ENCODE measurements around the gene GPC1. TPM values are rescaled to one million over a fixed set of nuclear protein-coding genes. Genes with fewer than 3 reads are reported as not detected.
A peak's percentile ranks its signal among the peaks of the same experiment; 100 is the strongest.

Gene GPC1
- total RNA-seq, 4 donors from 2014 or later: 117 to 153 (median 144) TPM

- Histone ChIP-seq H3K27me3 (no peaks in the 10 kb centered on the region), H3K4me3 (peak overlapping the region; percentile 40 to 95 (median 70)), H3K9me3 (no peaks in the 10 kb centered on the region), H3K4me1 (peaks cover 0 to 62% (median 20%) of the 10 kb centered on the region in 4 donors), H3K27ac (peak overlapping the region; percentile 76 to 95 (median 80)), H3K36me3 (no peaks in the 10 kb centered on the region)
- WGBS, 2 donors: 2 to 4% methylated on average over 12 to 39 of the region's 71 CpGs
- TF ChIP-seq POLR2A (IDR thresholded peaks at IDR 0.05) (no peak), EP300 (IDR thresholded peaks at IDR 0.05) (peak in 1 of 2 donors; percentile 46), CTCF (IDR thresholded peaks at IDR 0.05) (peak in 1 of 5 experiments; percentile 19)
- DNase-seq (ENCODE audit: low spot score in 2 of 2): peak; percentile 87 to 89
Observed at GRCh38 chr2:240434728-240435456, 571 bp upstream of the GPC1 start.

GRCh38 chr2:240435948-240436682 lies 652 bp downstream of the GPC1 start:
- TF ChIP-seq CTCF (IDR thresholded peaks at IDR 0.05) (no peak), EP300 (IDR thresholded peaks at IDR 0.05) (no peak), POLR2A (IDR thresholded peaks at IDR 0.05) (no peak)
- WGBS, 2 donors: 0 to 1% methylated on average over 42 to 57 of the region's 88 CpGs
- peak overlapping the region; percentile 33 to 95 (median 65) for H3K4me3 ChIP-seq
- no peak for DNase-seq (ENCODE audit: low spot score in 2 of 2)
- no peaks in the 10 kb centered on the region for H3K36me3 ChIP-seq
- H3K9me3 ChIP-seq: no peaks in the 10 kb centered on the region
- H3K4me1 ChIP-seq: peaks cover 0 to 71% (median 20%) of the 10 kb centered on the region in 4 donors
- no peaks in the 10 kb centered on the region for H3K27me3 ChIP-seq
- peak overlapping the region; percentile 76 to 95 (median 86) for H3K27ac ChIP-seq

GRCh38 chr2:240436683-240437550 lies 1.5 kb downstream of the GPC1 start:
- Histone ChIP-seq H3K4me3 (peak overlapping the region; percentile 33 to 95 (median 65)), H3K4me1 (peaks cover 0 to 79% (median 20%) of the 10 kb centered on the region in 4 donors), H3K36me3 (no peaks in the 10 kb centered on the region), H3K27me3 (no peaks in the 10 kb centered on the region), H3K9me3 (no peaks in the 10 kb centered on the region), H3K27ac (peak overlapping the region in 3 of 4 donors; percentile 84 to 95 (median 88))
- DNase-seq (ENCODE audit: low spot score in 2 of 2): no peak
- TF ChIP-seq CTCF (IDR thresholded peaks at IDR 0.05) (no peak), POLR2A (IDR thresholded peaks at IDR 0.05) (no peak), EP300 (IDR thresholded peaks at IDR 0.05) (no peak)
- WGBS, 2 donors: 26 to 45% methylated on average over 10 to 31 of the region's 45 CpGs

- 46 to 80% methylated on average over 2 of the region's 2 CpGs for WGBS, 2 donors
- Histone ChIP-seq H3K4me1 (peaks cover 0 to 84% (median 20%) of the 10 kb centered on the region in 4 donors), H3K27me3 (no peaks in the 10 kb centered on the region), H3K4me3 (peak overlapping the region; percentile 17 to 95 (median 44)), H3K36me3 (no peaks in the 10 kb centered on the region), H3K27ac (peak overlapping the region; percentile 17 to 95 (median 86)), H3K9me3 (no peaks in the 10 kb centered on the region)
- TF ChIP-seq CTCF (IDR thresholded peaks at IDR 0.05) (no peak), POLR2A (IDR thresholded peaks at IDR 0.05) (no peak), EP300 (IDR thresholded peaks at IDR 0.05) (no peak)
- no peak for DNase-seq (ENCODE audit: low spot score in 2 of 2)
Observed at GRCh38 chr2:240437551-240437860, 2.0 kb downstream of the GPC1 start.

Measured in tibial nerve (tissue), 4 donors.